PFSK-1 (cell line): ENCODE measurements around the gene CNTN4.

Source experiments
- FOXP2 ChIP-seq: optimal IDR thresholded peaks from 2 replicates; pipeline ENCODE3; 2011; ENCODE audit warnings: borderline replicate concordance, control low read depth, inconsistent platforms; ENCODE audit not compliant: insufficient read depth; ENCODE audit errors: extremely low read length, extremely low read depth
- POLR2AphosphoS5 ChIP-seq: IDR thresholded peaks from 2 replicates; pipeline ENCODE4 v1.6.1; 2012; ENCODE audit warnings: low read depth, mild to moderate bottlenecking, control low read depth, low read length, moderate library complexity
- SIN3A ChIP-seq: IDR thresholded peaks from 2 replicates; pipeline ENCODE4 v1.6.1; 2012; ENCODE audit warnings: mild to moderate bottlenecking, low read length, moderate library complexity, borderline replicate concordance; ENCODE audit not compliant: insufficient read depth
- TAF1 ChIP-seq: IDR thresholded peaks from 2 replicates; pipeline ENCODE4 v1.6.1; 2012; ENCODE audit warnings: low read length, control low read depth, borderline replicate concordance; ENCODE audit not compliant: insufficient read depth
- TF ChIP-seq, protein P1 (sequence below), 2 experiments: IDR thresholded peaks; 2 replicates each; pipeline versions ENCODE4 v1.6.1 to v1.8.0; 2011 to 2012; ENCODE audit warnings: low read depth in 2 of 2, low read length in 2 of 2, control low read depth in 1 of 2, inconsistent platforms in 1 of 2, mild to moderate bottlenecking in 1 of 2, moderate library complexity in 1 of 2; ENCODE audit not compliant: insufficient read depth in 1 of 2

Gene CNTN4

DNA sequence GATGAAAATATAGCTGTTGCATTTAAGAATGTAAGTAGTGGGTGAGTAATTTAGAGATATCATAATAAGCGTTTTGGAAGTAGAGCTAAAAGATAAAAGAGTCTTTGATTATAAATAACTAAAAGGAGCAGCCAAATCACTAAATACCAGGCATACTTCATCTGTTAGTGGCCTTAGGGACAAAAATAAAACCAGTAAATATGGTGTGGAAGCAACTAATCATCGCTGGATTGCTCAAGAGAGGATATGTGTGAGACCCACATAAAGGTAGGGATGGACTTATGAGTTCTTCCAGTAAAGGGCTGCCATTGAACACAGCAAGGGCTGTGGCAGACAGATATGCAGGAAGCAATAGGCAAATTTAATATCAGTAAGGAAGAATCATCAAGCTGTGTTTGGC lies 356.2 kb downstream of the CNTN4 start:
- TF ChIP-seq TAF1 = no peak
- TF ChIP-seq POLR2AphosphoS5 = no peak
- TF ChIP-seq, protein P1, sequence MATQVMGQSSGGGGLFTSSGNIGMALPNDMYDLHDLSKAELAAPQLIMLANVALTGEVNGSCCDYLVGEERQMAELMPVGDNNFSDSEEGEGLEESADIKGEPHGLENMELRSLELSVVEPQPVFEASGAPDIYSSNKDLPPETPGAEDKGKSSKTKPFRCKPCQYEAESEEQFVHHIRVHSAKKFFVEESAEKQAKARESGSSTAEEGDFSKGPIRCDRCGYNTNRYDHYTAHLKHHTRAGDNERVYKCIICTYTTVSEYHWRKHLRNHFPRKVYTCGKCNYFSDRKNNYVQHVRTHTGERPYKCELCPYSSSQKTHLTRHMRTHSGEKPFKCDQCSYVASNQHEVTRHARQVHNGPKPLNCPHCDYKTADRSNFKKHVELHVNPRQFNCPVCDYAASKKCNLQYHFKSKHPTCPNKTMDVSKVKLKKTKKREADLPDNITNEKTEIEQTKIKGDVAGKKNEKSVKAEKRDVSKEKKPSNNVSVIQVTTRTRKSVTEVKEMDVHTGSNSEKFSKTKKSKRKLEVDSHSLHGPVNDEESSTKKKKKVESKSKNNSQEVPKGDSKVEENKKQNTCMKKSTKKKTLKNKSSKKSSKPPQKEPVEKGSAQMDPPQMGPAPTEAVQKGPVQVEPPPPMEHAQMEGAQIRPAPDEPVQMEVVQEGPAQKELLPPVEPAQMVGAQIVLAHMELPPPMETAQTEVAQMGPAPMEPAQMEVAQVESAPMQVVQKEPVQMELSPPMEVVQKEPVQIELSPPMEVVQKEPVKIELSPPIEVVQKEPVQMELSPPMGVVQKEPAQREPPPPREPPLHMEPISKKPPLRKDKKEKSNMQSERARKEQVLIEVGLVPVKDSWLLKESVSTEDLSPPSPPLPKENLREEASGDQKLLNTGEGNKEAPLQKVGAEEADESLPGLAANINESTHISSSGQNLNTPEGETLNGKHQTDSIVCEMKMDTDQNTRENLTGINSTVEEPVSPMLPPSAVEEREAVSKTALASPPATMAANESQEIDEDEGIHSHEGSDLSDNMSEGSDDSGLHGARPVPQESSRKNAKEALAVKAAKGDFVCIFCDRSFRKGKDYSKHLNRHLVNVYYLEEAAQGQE (IDR thresholded peaks at IDR 0.05; ENCODE audit: insufficient read depth in 1 of 2, low read depth in 2 of 2, low read length in 2 of 2) = no peak
- no peak for TF ChIP-seq SIN3A
- no peak for TF ChIP-seq FOXP2

DNA sequence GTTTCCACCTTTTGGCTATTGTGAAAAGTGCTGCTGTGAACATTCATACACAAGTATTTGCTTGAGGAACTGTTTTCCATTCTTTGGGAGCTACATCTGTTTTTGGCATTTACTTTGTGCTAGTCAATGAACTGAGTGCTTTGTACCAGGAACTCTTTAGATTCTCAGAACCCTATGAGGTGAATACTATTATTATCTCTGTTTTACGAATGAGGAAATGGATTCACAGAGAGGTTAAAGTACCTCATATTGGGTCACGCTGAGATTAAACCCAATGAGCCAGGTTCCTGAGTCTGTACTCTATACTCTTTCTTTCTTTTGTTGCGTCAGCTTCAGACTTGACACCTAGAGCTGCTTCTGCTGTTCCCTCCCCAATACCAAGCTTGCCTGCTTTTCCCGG lies 358.1 kb downstream of the CNTN4 start:
- TF ChIP-seq FOXP2 = no peak
- TF ChIP-seq SIN3A = no peak
- TF ChIP-seq, protein P1 (IDR thresholded peaks at IDR 0.05; ENCODE audit: insufficient read depth in 1 of 2, low read depth in 2 of 2, low read length in 2 of 2) = no peak
- no peak for TF ChIP-seq TAF1
- no peak for TF ChIP-seq POLR2AphosphoS5

- TF ChIP-seq, protein P1 (IDR thresholded peaks at IDR 0.05; ENCODE audit: insufficient read depth in 1 of 2, low read depth in 2 of 2, low read length in 2 of 2) = no peak
- TF ChIP-seq SIN3A = no peak
These were observed 360.1 kb downstream of the CNTN4 start for GRCh38 chr3:2458816-2459215.

DNA sequence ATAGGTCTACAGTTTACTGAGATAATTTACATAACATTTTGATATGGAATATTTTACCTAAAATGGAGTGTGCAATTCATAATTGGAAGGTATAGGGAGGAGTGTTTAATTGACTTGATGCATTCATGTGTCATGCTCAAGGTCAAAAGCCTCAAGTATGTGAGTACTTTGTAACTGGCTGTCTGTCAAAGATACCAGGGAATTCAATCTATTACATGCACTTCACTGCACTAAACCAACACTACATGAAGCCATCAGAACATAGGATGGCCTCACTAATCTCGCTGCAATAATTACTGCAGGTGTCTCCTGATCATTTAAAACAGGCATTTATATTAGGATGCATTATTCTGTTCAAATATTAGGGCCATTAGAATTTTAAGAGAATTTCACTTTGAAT lies 367.2 kb downstream of the CNTN4 start:
- TF ChIP-seq TAF1 = no peak
- TF ChIP-seq POLR2AphosphoS5 = no peak

DNA sequence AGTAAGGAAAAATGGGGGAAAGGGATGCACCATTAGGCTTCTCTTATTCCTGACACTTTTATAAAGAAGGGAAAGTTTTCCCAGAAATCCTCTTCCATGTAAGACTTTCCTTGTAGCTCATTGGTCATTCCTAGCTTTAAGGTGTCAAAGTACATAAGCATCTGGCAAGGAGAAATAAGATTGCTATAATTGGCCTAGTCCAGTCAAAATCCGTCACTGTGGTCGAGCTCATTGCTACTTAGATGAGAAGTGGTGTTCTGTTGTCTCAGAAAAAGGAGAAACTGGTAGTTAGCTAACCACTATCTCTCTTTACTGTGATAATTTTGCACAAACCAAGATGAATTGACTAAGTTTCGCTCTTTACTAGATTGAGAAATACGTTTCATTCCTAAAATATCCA lies 370.1 kb downstream of the CNTN4 start:
- TF ChIP-seq, protein P1 (IDR thresholded peaks at IDR 0.05; ENCODE audit: insufficient read depth in 1 of 2, low read depth in 2 of 2, low read length in 2 of 2) = no peak

- TF ChIP-seq POLR2AphosphoS5 (no peak), SIN3A (no peak), FOXP2 (no peak), TAF1 (no peak)
- TF ChIP-seq, protein P1 (IDR thresholded peaks at IDR 0.05; ENCODE audit: insufficient read depth in 1 of 2, low read depth in 2 of 2, low read length in 2 of 2) = no peak
These were observed 378.3 kb downstream of the CNTN4 start for GRCh38 chr3:2476996-2477395.
